ENCODE results near the gene PCK2.

DNA sequence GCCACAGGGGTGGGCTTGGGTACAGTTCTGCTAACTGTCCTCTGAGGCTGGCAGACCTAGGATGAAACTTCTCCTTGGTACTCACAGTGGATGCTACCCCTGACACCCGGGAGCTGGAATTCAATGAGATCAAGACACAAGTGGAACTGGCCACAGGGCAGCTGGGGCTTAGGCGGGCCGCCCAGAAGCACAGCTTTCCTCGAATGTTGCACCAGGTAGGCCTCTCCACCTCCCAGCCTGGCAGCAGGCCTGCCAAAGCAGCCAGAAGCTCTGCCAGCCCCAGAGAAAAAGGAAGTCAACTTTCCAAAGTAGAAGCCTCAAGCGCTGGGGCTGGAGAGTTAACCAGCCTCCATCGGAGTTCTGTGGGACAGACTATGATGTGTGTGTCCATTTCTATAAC is 23.1 kb downstream of the PCK2 start:
- TF ChIP-seq, protein P1, sequence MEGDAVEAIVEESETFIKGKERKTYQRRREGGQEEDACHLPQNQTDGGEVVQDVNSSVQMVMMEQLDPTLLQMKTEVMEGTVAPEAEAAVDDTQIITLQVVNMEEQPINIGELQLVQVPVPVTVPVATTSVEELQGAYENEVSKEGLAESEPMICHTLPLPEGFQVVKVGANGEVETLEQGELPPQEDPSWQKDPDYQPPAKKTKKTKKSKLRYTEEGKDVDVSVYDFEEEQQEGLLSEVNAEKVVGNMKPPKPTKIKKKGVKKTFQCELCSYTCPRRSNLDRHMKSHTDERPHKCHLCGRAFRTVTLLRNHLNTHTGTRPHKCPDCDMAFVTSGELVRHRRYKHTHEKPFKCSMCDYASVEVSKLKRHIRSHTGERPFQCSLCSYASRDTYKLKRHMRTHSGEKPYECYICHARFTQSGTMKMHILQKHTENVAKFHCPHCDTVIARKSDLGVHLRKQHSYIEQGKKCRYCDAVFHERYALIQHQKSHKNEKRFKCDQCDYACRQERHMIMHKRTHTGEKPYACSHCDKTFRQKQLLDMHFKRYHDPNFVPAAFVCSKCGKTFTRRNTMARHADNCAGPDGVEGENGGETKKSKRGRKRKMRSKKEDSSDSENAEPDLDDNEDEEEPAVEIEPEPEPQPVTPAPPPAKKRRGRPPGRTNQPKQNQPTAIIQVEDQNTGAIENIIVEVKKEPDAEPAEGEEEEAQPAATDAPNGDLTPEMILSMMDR (conservative IDR thresholded peaks at IDR 0.05), result no peak
- no peak for TF ChIP-seq ZFX (IDR thresholded peaks at IDR 0.05)
